ENCODE data around the gene LEF1. TPM values are rescaled to one million over a fixed set of nuclear protein-coding genes. Genes with fewer than 3 reads are reported as not detected.

The LEF1 gene
- total and polyA plus RNA-seq, 8 donors = 4.1 to 49.4 (median 33.8) TPM

GRCh38 chr4:108094923-108095482 is 73.7 kb downstream of the LEF1 start:
- no peak overlapping the region for H3K4me3 ChIP-seq
- H3K27ac ChIP-seq = no peak overlapping the region
- H3K4me1 ChIP-seq = no peaks in the 10 kb centered on the region
- ATAC-seq = no peak
- no peak for TF ChIP-seq CTCF (IDR thresholded peaks at IDR 0.05)
- no peaks in the 10 kb centered on the region for H3K9me3 ChIP-seq
- no peaks in the 10 kb centered on the region for H3K27me3 ChIP-seq
- intact Hi-C loops (cut with DNase I) = no loop called here
- H3K36me3 ChIP-seq = no peaks in the 10 kb centered on the region
- DNase-seq = no peak

GRCh38 chr4:108094131-108094530 is 74.6 kb downstream of the LEF1 start:
- no peak overlapping the region for H3K27ac ChIP-seq

GRCh38 chr4:108092288-108092687 is 76.4 kb downstream of the LEF1 start:
- no peak overlapping the region for H3K4me3 ChIP-seq
- intact Hi-C loops (cut with DNase I) = no loop called here
- no peaks in the 10 kb centered on the region for H3K4me1 ChIP-seq
- no peaks in the 10 kb centered on the region for H3K9me3 ChIP-seq
- no peaks in the 10 kb centered on the region for H3K27me3 ChIP-seq
- no peaks in the 10 kb centered on the region for H3K36me3 ChIP-seq
- DNase-seq = no peak
- no peak overlapping the region for H3K27ac ChIP-seq
- no peak for ATAC-seq
- no peak for TF ChIP-seq CTCF (IDR thresholded peaks at IDR 0.05)

More at GRCh38 chr4:108094131-108094530, 74.6 kb downstream of the LEF1 start:
- Histone ChIP-seq H3K27me3 (no peaks in the 10 kb centered on the region), H3K36me3 (no peaks in the 10 kb centered on the region), H3K4me3 (no peak overlapping the region), H3K4me1 (no peaks in the 10 kb centered on the region), H3K9me3 (no peaks in the 10 kb centered on the region)
- ATAC-seq = no peak
- DNase-seq = no peak
- intact Hi-C loops (cut with DNase I) = no loop called here
- TF ChIP-seq CTCF (IDR thresholded peaks at IDR 0.05) = no peak

- Histone ChIP-seq H3K27me3 (no peaks in the 10 kb centered on the region), H3K27ac (no peak overlapping the region), H3K4me1 (no peaks in the 10 kb centered on the region), H3K9me3 (no peaks in the 10 kb centered on the region), H3K4me3 (no peak overlapping the region), H3K36me3 (no peaks in the 10 kb centered on the region)
- TF ChIP-seq CTCF (IDR thresholded peaks at IDR 0.05) = no peak
- DNase-seq (no peak), ATAC-seq (no peak)
- intact Hi-C loops (cut with DNase I) = no loop called here
These were observed 81.3 kb downstream of the LEF1 start for GRCh38 chr4:108087293-108087967.

- intact Hi-C loops (cut with DNase I) = no loop called here
- Histone ChIP-seq H3K9me3 (no peaks in the 10 kb centered on the region), H3K27ac (no peak overlapping the region), H3K4me3 (no peak overlapping the region), H3K36me3 (no peaks in the 10 kb centered on the region), H3K4me1 (no peaks in the 10 kb centered on the region), H3K27me3 (no peaks in the 10 kb centered on the region)
- TF ChIP-seq CTCF (IDR thresholded peaks at IDR 0.05) = no peak
- no peak for DNase-seq
- ATAC-seq = no peak
These were observed 87.5 kb downstream of the LEF1 start for GRCh38 chr4:108081256-108081655.

Measured in left lung (tissue), 10 donors.